ENCODE data around the gene URB2.

The URB2 gene

GRCh38 chr1:229623838-229624237 is 2.2 kb upstream of the URB2 start:
- no peaks in the 10 kb centered on the region for H3K9me2 ChIP-seq (replicated peaks; ENCODE audit: insufficient read depth, low read length)
- H3K79me2 ChIP-seq (ENCODE audit: low read length): peaks cover 92% of the 10 kb centered on the region
- H3K9ac ChIP-seq (ENCODE audit: low read length): no peak overlapping the region
- H3K36me3 ChIP-seq (replicated peaks; ENCODE audit: insufficient read depth, low read length): no peaks in the 10 kb centered on the region
- DNase-seq: no peak
- no peak overlapping the region for H3K4me3 ChIP-seq (ENCODE audit: low read length)
- H3K9me3 ChIP-seq (replicated peaks; ENCODE audit: insufficient read depth, low read length): no peaks in the 10 kb centered on the region
- H3F3A ChIP-seq (ENCODE audit: insufficient read depth, low read length): peaks cover 17% of the 10 kb centered on the region
- H3K27ac ChIP-seq (ENCODE audit: low read length): no peak overlapping the region
- no peak overlapping the region for H2AFZ ChIP-seq (ENCODE audit: low read length)
- H3K4me1 ChIP-seq (ENCODE audit: low read length): peaks cover 37% of the 10 kb centered on the region
- H3K4me2 ChIP-seq (ENCODE audit: low read depth, low read length): peak overlapping the region; percentile 93
- TF ChIP-seq CTCF (IDR thresholded peaks at IDR 0.05; ENCODE audit: low read length) (no peak), EZH2 (optimal IDR thresholded peaks at IDR 0.05; ENCODE audit: low read depth, low read length) (no peak), EZH2phosphoT487 (IDR thresholded peaks at IDR 0.05; ENCODE audit: low read length) (no peak)
- H3K27me3 ChIP-seq (replicated peaks; ENCODE audit: insufficient read depth, low read length): no peaks in the 10 kb centered on the region
- H4K20me1 ChIP-seq (ENCODE audit: insufficient read depth, low read length): peaks cover 46% of the 10 kb centered on the region

- H3K27me3 ChIP-seq (replicated peaks; ENCODE audit: insufficient read depth, low read length): no peaks in the 10 kb centered on the region
- H4K20me1 ChIP-seq (ENCODE audit: insufficient read depth, low read length): peaks cover 38% of the 10 kb centered on the region
- no peaks in the 10 kb centered on the region for H3K9me2 ChIP-seq (replicated peaks; ENCODE audit: insufficient read depth, low read length)
- TF ChIP-seq CTCF (IDR thresholded peaks at IDR 0.05; ENCODE audit: low read length) (no peak), EZH2 (optimal IDR thresholded peaks at IDR 0.05; ENCODE audit: low read depth, low read length) (no peak), EZH2phosphoT487 (IDR thresholded peaks at IDR 0.05; ENCODE audit: low read length) (no peak)
- H3K9ac ChIP-seq (ENCODE audit: low read length): peak overlapping the region; percentile 59
- H3K9me3 ChIP-seq (replicated peaks; ENCODE audit: insufficient read depth, low read length): no peaks in the 10 kb centered on the region
- peak overlapping the region; percentile 27; the same call in 1 of the 2 replicates for H2AFZ ChIP-seq (ENCODE audit: low read length)
- H3K27ac ChIP-seq (ENCODE audit: low read length): peak overlapping the region; percentile 42; the same call in 1 of the 2 replicates
- H3F3A ChIP-seq (ENCODE audit: insufficient read depth, low read length): peaks cover 17% of the 10 kb centered on the region
- H3K4me2 ChIP-seq (ENCODE audit: low read depth, low read length): peak overlapping the region; percentile 93
- peaks cover 29% of the 10 kb centered on the region for H3K4me1 ChIP-seq (ENCODE audit: low read length)
- DNase-seq: no peak
- H3K79me2 ChIP-seq (ENCODE audit: low read length): peaks cover 92% of the 10 kb centered on the region
- no peaks in the 10 kb centered on the region; the same call in 1 of the 2 replicates for H3K36me3 ChIP-seq (replicated peaks; ENCODE audit: insufficient read depth, low read length)
- peak overlapping the region; percentile 87 for H3K4me3 ChIP-seq (ENCODE audit: low read length)
Measured at GRCh38 chr1:229624521-229625070, 1.5 kb upstream of the URB2 start.

GRCh38 chr1:229625071-229625914 is 754 bp upstream of the URB2 start:
- Histone ChIP-seq H3K9me3 (replicated peaks; ENCODE audit: insufficient read depth, low read length) (no peaks in the 10 kb centered on the region), H3K4me2 (ENCODE audit: low read depth, low read length) (peak overlapping the region; percentile 93), H3K79me2 (ENCODE audit: low read length) (peaks cover 92% of the 10 kb centered on the region), H3F3A (ENCODE audit: insufficient read depth, low read length) (peaks cover 17% of the 10 kb centered on the region), H2AFZ (ENCODE audit: low read length) (peak overlapping the region; percentile 27), H3K4me3 (ENCODE audit: low read length) (peak overlapping the region; percentile 87), H3K9me2 (replicated peaks; ENCODE audit: insufficient read depth, low read length) (no peaks in the 10 kb centered on the region), H3K36me3 (replicated peaks; ENCODE audit: insufficient read depth, low read length) (no peaks in the 10 kb centered on the region; the same call in 1 of the 2 replicates), H4K20me1 (ENCODE audit: insufficient read depth, low read length) (peaks cover 34% of the 10 kb centered on the region), H3K9ac (ENCODE audit: low read length) (peak overlapping the region; percentile 59), H3K4me1 (ENCODE audit: low read length) (peaks cover 22% of the 10 kb centered on the region), H3K27ac (ENCODE audit: low read length) (peak overlapping the region; percentile 42; the same call in 1 of the 2 replicates), H3K27me3 (replicated peaks; ENCODE audit: insufficient read depth, low read length) (no peaks in the 10 kb centered on the region)
- peak; percentile 84 for DNase-seq
- TF ChIP-seq EZH2 (optimal IDR thresholded peaks at IDR 0.05; ENCODE audit: low read depth, low read length) (no peak), CTCF (IDR thresholded peaks at IDR 0.05; ENCODE audit: low read length) (no peak), EZH2phosphoT487 (IDR thresholded peaks at IDR 0.05; ENCODE audit: low read length) (no peak)

Measured in MM.1S (cell line).